NCI-H1436 treated with DMSO at 0.1 percent for 48 hours (cell line): ENCODE data around the gene PITPNM3.

Experiments
- DNase-seq: peaks from one replicate; lab custom pipeline; 2025; lab: John Stamatoyannopoulos, UW

The PITPNM3 gene

DNA sequence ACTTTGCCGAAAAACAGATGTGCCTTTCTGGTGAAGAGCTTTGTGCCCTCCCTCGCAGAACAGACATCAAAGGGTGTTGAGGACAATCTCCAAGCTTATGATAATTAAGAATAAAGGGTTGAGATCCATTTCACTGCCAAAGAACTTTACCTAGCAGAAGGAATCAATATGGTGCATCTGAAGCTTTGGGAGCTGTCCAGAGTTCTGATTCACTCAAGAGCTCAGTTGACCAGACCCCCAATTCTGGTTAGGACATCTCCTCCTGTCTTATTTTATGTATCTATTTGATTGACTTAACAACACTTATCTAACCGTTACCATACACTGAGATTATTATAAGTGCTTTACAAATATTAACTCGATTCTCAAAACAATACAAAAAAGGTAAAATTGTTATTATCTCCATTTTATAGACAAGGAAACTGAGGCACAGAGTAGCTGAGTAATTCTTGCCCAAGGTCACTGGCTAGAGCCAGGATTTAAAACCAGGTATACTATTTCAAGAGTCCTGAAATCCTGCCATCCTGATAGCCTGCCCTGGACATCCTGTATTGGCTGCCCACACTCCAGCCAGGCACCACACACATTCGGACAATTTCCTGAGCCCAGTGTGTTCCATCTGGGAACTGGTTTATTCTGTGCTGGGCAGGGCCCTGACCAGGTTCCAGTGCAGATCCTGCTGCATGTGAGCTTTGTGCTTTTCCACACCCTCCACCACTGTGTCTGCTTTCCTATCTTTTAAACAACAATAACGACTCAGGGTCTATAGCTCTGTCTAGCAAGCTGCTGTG is 29.8 kb downstream of the PITPNM3 start:
- DNase-seq: no peak

- DNase-seq: no peak
Observed at GRCh38 chr17:6525731-6526130, 30.6 kb downstream of the PITPNM3 start.

- DNase-seq: no peak
Observed at GRCh38 chr17:6525141-6525540, 31.2 kb downstream of the PITPNM3 start.

DNA sequence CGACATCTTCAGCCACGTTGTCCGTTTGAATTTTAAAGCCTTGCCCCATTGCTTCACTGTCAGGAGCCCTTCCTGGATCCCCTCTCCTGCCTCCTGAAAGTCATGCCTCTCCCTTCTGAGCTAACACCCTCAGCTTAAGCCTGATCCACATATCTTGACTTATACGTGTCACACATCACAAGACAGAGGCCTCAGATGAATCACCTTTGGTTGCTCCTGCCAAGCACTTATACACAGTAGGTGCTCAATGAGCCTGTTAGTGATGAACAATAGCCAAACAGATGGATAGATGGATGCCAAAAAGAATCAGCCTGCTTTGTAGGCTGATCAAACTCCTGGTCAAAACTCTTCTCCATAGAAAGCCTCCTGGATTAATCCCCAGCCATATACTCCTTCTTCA is 31.8 kb downstream of the PITPNM3 start:
- DNase-seq: no peak

GRCh38 chr17:6523809-6524355 is 32.5 kb downstream of the PITPNM3 start:
- DNase-seq: no peak

DNA sequence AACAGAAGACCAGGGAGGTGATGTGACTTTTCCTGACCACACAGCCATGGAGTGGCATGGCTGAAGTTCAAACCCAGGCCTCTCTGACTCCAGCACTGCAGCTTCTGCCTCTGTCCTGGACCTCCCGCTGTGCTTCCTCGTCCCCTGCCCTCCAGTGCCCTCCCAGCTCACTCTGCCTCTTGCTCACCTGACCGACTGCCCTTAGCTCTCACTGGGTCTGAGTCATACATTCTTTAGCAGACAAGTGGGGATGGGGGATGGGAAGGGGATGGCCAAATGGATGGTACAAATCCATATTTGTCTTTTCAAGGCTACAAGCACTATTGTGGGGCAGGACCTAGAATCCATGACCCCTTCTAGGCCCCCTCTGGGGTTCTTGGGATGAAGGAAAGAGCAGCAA is 33.0 kb downstream of the PITPNM3 start:
- DNase-seq: no peak

GRCh38 chr17:6521586-6521985 is 34.8 kb downstream of the PITPNM3 start:
- DNase-seq: no peak

GRCh38 chr17:6517062-6517461 is 39.3 kb downstream of the PITPNM3 start:
- DNase-seq: no peak

GRCh38 chr17:6514371-6514770 is 42.0 kb downstream of the PITPNM3 start:
- no peak for DNase-seq

- DNase-seq: no peak
Observed at GRCh38 chr17:6512552-6512951, 43.8 kb downstream of the PITPNM3 start.

GRCh38 chr17:6510321-6510977 is 45.9 kb downstream of the PITPNM3 start:
- DNase-seq: no peak

- DNase-seq: no peak
Observed at GRCh38 chr17:6509921-6510320, 46.4 kb downstream of the PITPNM3 start.

GRCh38 chr17:6509031-6509771 is 47.2 kb downstream of the PITPNM3 start:
- no peak for DNase-seq

GRCh38 chr17:6508519-6509030 is 47.8 kb downstream of the PITPNM3 start:
- no peak for DNase-seq

DNA sequence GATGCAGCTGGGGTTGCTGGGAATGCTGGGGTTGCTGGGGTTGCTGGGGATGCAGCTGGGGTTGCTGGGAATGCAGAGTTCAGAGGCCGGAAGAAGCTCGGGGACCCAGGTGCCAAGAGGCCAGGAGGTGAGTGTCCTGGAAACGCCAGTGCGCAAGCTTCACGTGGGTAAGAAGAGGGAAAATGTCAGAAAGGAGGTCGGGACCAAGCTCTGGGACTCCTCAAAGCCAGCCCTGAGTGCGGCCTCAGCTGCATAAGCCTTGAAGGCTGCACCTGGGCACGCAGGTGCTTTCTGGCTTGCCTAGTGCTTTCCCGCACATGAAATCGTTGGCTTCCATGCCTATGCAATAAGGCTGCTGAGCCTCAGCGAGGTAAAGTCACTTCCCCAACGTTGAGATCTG is 48.3 kb downstream of the PITPNM3 start:
- DNase-seq: no peak

DNA sequence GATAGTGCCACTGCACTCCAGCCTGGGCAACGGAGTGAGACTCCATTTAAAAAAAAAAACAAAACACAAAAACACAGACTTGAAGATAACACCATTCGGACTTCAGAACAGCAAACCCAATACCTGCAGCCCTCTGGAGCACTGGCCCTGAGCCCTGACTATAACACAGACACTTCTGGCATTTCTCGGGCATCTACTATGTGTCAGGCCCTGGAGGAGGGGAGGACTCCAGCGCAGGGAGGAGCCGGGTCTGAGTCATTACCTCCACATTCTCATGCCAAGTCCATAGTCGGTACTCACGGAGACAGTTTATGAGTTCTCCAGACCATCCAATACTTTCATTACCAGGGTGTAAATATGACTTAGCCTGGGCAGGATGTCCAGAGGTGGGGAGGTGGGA is 48.8 kb downstream of the PITPNM3 start:
- no peak for DNase-seq

GRCh38 chr17:6506679-6507231 is 49.6 kb downstream of the PITPNM3 start:
- DNase-seq: no peak

DNA sequence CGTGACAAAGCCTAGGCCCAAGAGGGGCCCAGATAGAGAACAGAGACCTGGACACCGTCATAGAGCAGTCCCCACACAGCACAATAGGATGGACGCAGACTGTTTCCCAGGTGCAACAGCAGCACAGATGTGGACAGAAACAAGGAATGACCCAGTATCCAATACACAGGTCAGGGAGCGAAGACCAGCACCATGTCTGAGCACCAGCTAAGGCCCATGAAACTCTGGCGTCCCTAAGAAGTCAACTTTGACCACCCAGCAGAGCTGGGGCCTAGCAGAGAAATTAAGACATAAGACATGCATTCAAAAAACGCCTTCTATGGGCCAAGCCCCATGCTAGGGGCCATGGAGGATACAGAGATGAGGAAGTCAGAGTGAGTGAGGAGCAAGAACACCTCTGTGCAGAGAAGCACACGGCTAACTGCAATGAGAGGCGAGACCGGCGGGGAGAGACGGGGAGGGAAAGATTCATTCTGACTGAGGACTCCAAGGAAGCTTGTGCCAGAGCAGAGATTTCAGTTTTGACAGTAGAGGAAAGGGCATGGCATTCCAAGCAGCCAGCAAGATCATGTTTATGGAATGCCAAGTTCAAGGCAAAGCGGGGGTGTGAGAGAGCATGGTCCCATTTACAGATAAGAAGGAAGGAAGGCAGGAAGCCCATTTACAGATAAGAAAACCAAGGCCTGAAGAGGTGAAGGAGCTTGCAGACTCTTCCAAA is 50.8 kb downstream of the PITPNM3 start:
- no peak for DNase-seq

- no peak for DNase-seq
Observed at GRCh38 chr17:6503641-6504195, 52.6 kb downstream of the PITPNM3 start.

GRCh38 chr17:6502871-6503509 is 53.4 kb downstream of the PITPNM3 start:
- DNase-seq: no peak

DNA sequence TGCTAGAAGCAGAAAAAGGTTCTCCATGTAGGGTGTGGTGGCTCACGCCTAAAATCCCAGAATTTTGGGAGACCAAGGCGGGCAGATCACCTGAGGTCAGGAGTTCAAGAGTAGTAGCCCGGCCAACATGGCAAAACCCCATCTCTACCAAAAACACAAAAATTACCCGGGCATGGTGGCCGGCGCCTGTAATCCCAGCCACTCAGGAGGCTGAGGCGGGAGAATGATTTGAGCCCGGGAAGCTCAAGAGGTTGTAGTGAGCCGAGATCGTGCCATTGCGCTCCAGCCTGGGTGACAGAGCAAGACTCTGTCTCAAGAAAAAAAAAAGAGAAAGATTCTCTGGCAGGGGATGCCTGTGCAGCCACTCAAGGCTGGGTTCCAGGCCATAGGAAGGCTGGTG is 54.2 kb downstream of the PITPNM3 start:
- DNase-seq: no peak
